Activated CD8-positive, alpha-beta T cell treated with anti-CD3 and anti-CD28 coated beads, Interleukin-2, amount 10 ng/mL, durations not matched to agents 7 days and 5 days (primary cell): Measurements from ENCODE around the gene ATP2A1. TPM values are rescaled to one million over a fixed set of nuclear protein-coding genes. Genes with fewer than 3 reads are reported as not detected.
A peak's percentile ranks its signal among the peaks of the same experiment; 100 is the strongest.

Experiments used
- ATAC-seq: fragments of 150-1000 bp; cut with Tn5 transposase; one replicate; pipeline ENCODE4 v1.10.0; 2021; ENCODE audit warnings: moderate library complexity
- CTCF ChIA-PET: fragments of 350-600 bp; sonication (Branson Sonifier 250); formaldehyde crosslinking; loops from one replicate; lab custom pipeline; 2021; ENCODE audit warnings: antibody characterized with exemption; lab: Charles Lee
- POLR2A ChIA-PET: fragments of 350-600 bp; sonication (Branson Sonifier 250); formaldehyde crosslinking; loops from one replicate; lab custom pipeline; 2021; ENCODE audit warnings: antibody characterized with exemption; lab: Charles Lee
- DNase-seq: peaks from one replicate; pipeline ENCODE4 v3.0.0-alpha.2; 2020
- H3K27ac Mint-ChIP-seq: one replicate; pipeline ENCODE4 v1.8.0; 2021; ENCODE audit warnings: mild to moderate bottlenecking, mixed read lengths
- H3K27me3 Mint-ChIP-seq: one replicate; pipeline ENCODE4 v1.8.0; 2021; ENCODE audit warnings: low read depth, mixed read lengths
- H3K36me3 Mint-ChIP-seq: one replicate; pipeline ENCODE4 v1.8.0; 2021; ENCODE audit warnings: low read depth, mixed read lengths
- H3K4me1 Mint-ChIP-seq: one replicate; pipeline ENCODE4 v1.8.0; 2021; ENCODE audit warnings: low read depth, mixed read lengths
- H3K4me3 Mint-ChIP-seq: one replicate; pipeline ENCODE4 v1.8.0; 2021; ENCODE audit warnings: mild to moderate bottlenecking, mixed read lengths
- H3K9me3 Mint-ChIP-seq: one replicate; pipeline ENCODE4 v1.8.0; 2022; ENCODE audit warnings: mixed read lengths; ENCODE audit not compliant: insufficient read depth
- total RNA-seq, 2 experiments: library from RNA; stranded (reverse); gene quantifications; one replicate each; pipeline ENCODE4 v1.2.3, GENCODE V29; 2021

Gene ATP2A1
- total RNA-seq, 2 experiments from 2014 or later = 1.8 to 2.1 TPM

DNA sequence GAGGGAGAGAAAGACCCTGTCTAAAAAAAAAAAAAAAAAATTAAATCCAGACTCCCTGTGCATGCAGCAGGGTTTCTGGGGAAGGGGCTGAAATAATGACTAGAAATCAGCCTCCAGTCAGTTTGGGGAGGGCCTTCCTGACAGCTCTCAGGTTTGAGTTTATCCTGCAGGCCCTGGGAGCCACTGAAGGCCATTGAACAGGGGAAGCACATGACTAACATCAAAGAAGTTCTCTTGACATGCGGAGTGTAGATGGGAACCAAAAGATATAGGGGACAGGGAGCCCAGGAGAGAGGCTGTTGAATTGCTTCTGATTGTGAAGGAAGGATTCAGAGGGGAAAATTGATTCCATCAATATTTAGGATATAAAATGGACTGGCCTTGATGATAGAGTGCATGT, 49.5 kb downstream of the ATP2A1 start:
- Mint-ChIP-seq H3K27me3 (no peaks in the 10 kb centered on the region), H3K4me1 (peaks cover 35% of the 10 kb centered on the region), H3K27ac (no peak overlapping the region), H3K36me3 (peaks cover 6% of the 10 kb centered on the region), H3K9me3 (no peaks in the 10 kb centered on the region), H3K4me3 (no peak overlapping the region)
- DNase-seq = no peak
- no peak for ATAC-seq
- ChIA-PET CTCF (interaction anchor here (1.0 to 9.0 kb wide), 2 partner anchors 17 to 19 kb away, joined by 3 to 58 read pairs; no protein-coding TSS in a partner anchor), POLR2A (interaction anchor here (0.8 to 1.8 kb wide), 2 partner anchors 65 to 81 kb away, joined by 3 to 4 read pairs; partner anchors contain the start of genes SH2B1 and TUFM)

DNA sequence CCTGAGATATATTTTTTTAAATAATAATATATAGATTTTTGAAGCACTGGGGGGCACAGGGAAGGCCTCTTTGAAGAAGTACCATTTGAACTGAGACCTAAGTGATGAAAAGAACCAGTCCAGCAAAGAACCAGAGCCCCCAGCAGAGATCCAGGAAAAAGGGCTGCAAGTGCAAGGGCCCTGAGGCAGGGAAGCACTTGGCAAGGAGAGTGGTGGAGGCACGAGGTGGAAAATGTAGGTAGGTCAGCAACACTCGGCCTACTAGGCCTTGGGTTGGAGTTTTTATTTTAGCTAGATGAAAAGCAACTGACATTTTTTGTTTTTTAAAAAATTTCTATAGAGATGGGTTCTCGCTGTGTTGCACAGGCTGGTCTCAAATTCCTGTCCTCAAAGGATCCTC, 51.9 kb downstream of the ATP2A1 start:
- Mint-ChIP-seq H3K9me3 (no peaks in the 10 kb centered on the region), H3K4me3 (no peak overlapping the region), H3K36me3 (no peaks in the 10 kb centered on the region), H3K4me1 (peaks cover 29% of the 10 kb centered on the region), H3K27me3 (no peaks in the 10 kb centered on the region), H3K27ac (peak overlapping the region; percentile 77)
- DNase-seq (no peak), ATAC-seq (no peak)
- ChIA-PET CTCF (interaction anchor here (9.0 kb wide), 1 partner anchor 15 kb away, joined by 58 read pairs; no protein-coding TSS in a partner anchor), POLR2A (no interaction called here)

DNA sequence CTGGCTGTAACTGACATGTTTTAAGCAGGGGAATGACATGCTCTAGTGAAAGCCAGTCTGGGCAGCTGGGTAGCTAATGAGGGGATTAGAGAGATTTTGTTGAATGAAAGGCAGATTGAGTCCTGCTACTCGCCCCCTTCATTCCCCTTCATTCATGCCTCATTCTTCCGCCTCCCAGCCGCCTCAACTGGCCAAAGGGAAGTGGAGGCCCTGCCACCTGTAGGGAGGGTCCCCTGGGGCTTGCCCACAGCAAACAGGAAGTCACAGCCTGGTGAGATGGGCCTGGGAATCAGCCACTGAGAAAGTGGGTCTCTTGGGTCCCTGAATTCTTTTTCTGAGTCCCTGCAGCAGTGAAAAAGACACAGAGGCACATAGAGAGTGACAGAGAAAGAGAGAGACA, 52.4 kb downstream of the ATP2A1 start:
- Mint-ChIP-seq H3K27me3 (no peaks in the 10 kb centered on the region), H3K4me1 (peaks cover 32% of the 10 kb centered on the region), H3K4me3 (no peak overlapping the region), H3K36me3 (no peaks in the 10 kb centered on the region), H3K27ac (peak overlapping the region; percentile 77), H3K9me3 (no peaks in the 10 kb centered on the region)
- ATAC-seq (peak; percentile 16), DNase-seq (no peak)
- ChIA-PET POLR2A (no interaction called here), CTCF (interaction anchor here (1.0 to 9.0 kb wide), 2 partner anchors 14 to 57 kb away, joined by 3 to 58 read pairs; no protein-coding TSS in a partner anchor)

DNA sequence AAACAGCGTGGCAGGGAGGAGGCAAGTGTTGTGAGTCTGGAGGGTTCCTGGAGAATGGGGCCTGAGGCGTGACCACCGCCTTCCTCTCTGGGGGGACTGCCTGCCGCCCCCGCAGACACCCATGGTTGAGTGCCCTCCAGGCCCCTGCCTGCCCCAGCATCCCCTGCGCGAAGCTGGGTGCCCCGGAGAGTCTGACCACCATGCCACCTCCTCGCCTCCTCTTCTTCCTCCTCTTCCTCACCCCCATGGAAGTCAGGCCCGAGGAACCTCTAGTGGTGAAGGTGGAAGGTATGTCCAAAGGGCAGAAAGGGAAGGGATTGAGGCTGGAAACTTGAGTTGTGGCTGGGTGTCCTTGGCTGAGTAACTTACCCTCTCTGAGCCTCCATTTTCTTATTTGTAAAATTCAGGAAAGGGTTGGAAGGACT, 53.5 kb downstream of the ATP2A1 start, which contains the start of gene CD19:
TSS of gene CD19 (plus strand) at position 171 of the 425 bp plus-strand sequence. CDS start at position 201, 30 bp downstream.
- H3K27me3 Mint-ChIP-seq = no peaks in the 10 kb centered on the region
- H3K36me3 Mint-ChIP-seq = no peaks in the 10 kb centered on the region
- no peak for DNase-seq
- POLR2A ChIA-PET = no interaction called here
- CTCF ChIA-PET = interaction anchor here (1.0 to 2.8 kb wide), 2 partner anchors 13 to 58 kb away, joined by 3 to 25 read pairs; no protein-coding TSS in a partner anchor
- H3K4me3 Mint-ChIP-seq = no peak within 1 kb of the TSS
- H3K9me3 Mint-ChIP-seq = no peaks in the 10 kb centered on the region
- H3K4me1 Mint-ChIP-seq = peaks cover 34% of the 10 kb centered on the region
- peak within 1 kb of the TSS; percentile 77 for H3K27ac Mint-ChIP-seq
- ATAC-seq = no peak

DNA sequence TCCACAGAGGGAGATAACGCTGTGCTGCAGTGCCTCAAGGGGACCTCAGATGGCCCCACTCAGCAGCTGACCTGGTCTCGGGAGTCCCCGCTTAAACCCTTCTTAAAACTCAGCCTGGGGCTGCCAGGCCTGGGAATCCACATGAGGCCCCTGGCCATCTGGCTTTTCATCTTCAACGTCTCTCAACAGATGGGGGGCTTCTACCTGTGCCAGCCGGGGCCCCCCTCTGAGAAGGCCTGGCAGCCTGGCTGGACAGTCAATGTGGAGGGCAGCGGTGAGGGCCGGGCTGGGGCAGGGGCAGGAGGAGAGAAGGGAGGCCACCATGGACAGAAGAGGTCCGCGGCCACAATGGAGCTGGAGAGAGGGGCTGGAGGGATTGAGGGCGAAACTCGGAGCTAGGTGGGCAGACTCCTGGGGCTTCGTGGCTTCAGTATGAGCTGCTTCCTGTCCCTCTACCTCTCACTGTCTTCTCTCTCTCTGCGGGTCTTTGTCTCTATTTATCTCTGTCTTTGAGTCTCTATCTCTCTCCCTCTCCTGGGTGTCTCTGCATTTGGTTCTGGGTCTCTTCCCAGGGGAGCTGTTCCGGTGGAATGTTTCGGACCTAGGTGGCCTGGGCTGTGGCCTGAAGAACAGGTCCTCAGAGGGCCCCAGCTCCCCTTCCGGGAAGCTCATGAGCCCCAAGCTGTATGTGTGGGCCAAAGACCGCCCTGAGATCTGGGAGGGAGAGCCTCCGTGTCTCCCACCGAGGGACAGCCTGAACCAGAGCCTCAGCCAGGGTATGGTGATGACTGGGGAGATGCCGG, 54.3 kb downstream of the ATP2A1 start:
- no peaks in the 10 kb centered on the region for H3K9me3 Mint-ChIP-seq
- ATAC-seq = no peak
- H3K27ac Mint-ChIP-seq = no peak overlapping the region
- H3K4me3 Mint-ChIP-seq = no peak overlapping the region
- H3K36me3 Mint-ChIP-seq = no peaks in the 10 kb centered on the region
- no peaks in the 10 kb centered on the region for H3K27me3 Mint-ChIP-seq
- ChIA-PET CTCF (interaction anchor here (0.8 to 2.8 kb wide), 2 partner anchors 12 to 15 kb away, joined by 3 to 25 read pairs; no protein-coding TSS in a partner anchor), POLR2A (interaction anchor here (1.0 kb wide), 1 partner anchor 13 kb away, joined by 3 read pairs; no protein-coding TSS in a partner anchor)
- peaks cover 37% of the 10 kb centered on the region for H3K4me1 Mint-ChIP-seq
- DNase-seq = no peak

DNA sequence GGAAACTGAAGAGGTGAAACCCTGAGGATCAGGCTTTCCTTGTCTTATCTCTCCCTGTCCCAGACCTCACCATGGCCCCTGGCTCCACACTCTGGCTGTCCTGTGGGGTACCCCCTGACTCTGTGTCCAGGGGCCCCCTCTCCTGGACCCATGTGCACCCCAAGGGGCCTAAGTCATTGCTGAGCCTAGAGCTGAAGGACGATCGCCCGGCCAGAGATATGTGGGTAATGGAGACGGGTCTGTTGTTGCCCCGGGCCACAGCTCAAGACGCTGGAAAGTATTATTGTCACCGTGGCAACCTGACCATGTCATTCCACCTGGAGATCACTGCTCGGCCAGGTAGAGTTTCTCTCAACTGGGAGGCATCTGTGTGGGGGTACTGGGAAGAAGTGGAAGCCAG, 54.9 kb downstream of the ATP2A1 start:
- ChIA-PET POLR2A (interaction anchor here (1.0 kb wide), 1 partner anchor 12 kb away, joined by 3 read pairs; no protein-coding TSS in a partner anchor), CTCF (interaction anchor here (0.8 to 2.8 kb wide), 2 partner anchors 12 to 14 kb away, joined by 3 to 25 read pairs; no protein-coding TSS in a partner anchor)
- Mint-ChIP-seq H3K4me3 (no peak overlapping the region), H3K9me3 (no peaks in the 10 kb centered on the region), H3K27me3 (no peaks in the 10 kb centered on the region), H3K4me1 (peaks cover 37% of the 10 kb centered on the region), H3K36me3 (no peaks in the 10 kb centered on the region), H3K27ac (no peak overlapping the region)
- DNase-seq = no peak
- ATAC-seq = no peak

DNA sequence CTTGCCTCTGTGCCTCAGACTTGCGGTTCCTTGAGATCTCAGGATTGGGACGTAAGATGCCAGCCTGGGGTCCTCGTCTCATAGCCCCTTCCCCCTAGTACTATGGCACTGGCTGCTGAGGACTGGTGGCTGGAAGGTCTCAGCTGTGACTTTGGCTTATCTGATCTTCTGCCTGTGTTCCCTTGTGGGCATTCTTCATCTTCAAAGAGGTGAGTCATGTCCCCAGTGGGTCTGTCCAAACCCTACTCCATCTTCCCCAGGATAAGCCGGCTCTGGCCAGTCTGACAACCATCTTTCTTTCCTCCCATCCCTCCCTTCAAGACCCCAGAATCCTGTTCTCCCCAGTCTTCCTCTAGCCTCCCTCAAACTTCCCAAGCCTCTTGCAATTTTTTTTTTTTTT, 57.1 kb downstream of the ATP2A1 start:
- no peaks in the 10 kb centered on the region for H3K36me3 Mint-ChIP-seq

DNA sequence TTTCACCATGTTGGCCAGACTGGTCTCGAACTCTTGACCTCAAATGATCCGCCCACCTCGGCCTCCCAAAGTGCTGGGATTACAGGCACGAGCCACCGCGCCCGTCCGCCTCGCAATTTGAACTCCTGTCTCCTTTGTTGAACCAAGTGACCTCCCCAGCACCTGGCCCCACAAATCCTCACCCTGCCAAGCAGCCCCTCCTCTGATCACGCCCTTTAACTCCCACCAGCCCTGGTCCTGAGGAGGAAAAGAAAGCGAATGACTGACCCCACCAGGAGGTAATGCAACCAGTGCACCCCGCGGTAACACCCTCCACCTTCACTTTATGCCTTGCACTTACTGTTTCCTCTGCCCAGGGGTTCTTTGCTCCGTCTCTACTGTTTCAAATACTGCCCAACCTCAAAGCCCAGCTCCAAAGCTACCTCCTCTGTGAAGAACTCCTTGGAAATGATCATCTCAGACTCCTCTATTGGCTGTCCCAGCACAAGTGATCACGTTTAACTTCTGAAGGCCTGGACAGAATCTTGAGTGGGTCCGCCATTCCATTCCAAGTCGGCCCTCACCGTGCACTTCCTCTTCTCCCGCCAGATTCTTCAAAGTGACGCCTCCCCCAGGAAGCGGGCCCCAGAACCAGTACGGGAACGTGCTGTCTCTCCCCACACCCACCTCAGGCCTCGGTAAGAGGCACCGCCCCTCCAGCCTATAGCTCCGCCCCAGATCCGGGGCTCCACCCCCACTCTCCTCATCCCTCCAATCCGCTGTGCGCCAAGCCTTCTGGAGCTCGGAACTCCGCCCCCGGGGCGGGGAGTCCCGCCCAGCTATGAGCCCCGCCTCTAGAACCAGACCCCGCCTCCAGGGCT, 57.9 kb downstream of the ATP2A1 start:
- ATAC-seq = peak; percentile 99
- no peaks in the 10 kb centered on the region for H3K36me3 Mint-ChIP-seq
- H3K4me3 Mint-ChIP-seq = peak overlapping the region; percentile 60
- H3K9me3 Mint-ChIP-seq = no peaks in the 10 kb centered on the region
- peak; percentile 88 for DNase-seq
- H3K27ac Mint-ChIP-seq = peak overlapping the region; percentile 23
- ChIA-PET CTCF (interaction anchor here (0.7 to 3.1 kb wide), 5 partner anchors 9 to 56 kb away, joined by 3 to 49 read pairs (median 3); partner anchors contain the start of gene RABEP2), POLR2A (interaction anchor here (0.7 to 1.4 kb wide), 3 partner anchors 11 to 114 kb away, joined by 3 read pairs; partner anchors contain the start of genes ATXN2L and RABEP2)
- no peaks in the 10 kb centered on the region for H3K27me3 Mint-ChIP-seq
- H3K4me1 Mint-ChIP-seq = peaks cover 26% of the 10 kb centered on the region

More for the DNA sequence above, 57.1 kb downstream of the ATP2A1 start:
- POLR2A ChIA-PET = interaction anchor here (0.6 to 1.0 kb wide), 2 partner anchors 8 to 10 kb away, joined by 3 read pairs; partner anchors contain the start of gene RABEP2
- peaks cover 34% of the 10 kb centered on the region for H3K4me1 Mint-ChIP-seq
- H3K9me3 Mint-ChIP-seq = no peaks in the 10 kb centered on the region
- H3K27me3 Mint-ChIP-seq = no peaks in the 10 kb centered on the region
- H3K27ac Mint-ChIP-seq = peak overlapping the region; percentile 22
- H3K4me3 Mint-ChIP-seq = peak overlapping the region; percentile 16
- ATAC-seq (no peak), DNase-seq (no peak)
- CTCF ChIA-PET = interaction anchor here (3.1 kb wide), 1 partner anchor 10 kb away, joined by 49 read pairs; no protein-coding TSS in a partner anchor

DNA sequence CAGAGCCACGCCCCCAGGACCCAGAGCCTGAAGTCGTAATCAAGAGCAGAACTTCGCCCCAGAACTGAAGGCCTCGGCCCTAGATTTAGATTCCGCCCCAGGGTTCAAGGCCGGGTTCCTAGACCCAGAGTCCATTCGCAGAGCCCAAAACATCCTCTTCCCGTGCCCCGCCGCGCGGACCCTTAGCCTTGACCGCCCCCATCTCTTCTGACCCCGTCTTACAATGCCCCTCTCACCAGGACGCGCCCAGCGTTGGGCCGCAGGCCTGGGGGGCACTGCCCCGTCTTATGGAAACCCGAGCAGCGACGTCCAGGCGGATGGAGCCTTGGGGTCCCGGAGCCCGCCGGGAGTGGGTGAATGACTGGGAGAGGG, 58.5 kb downstream of the ATP2A1 start:
- peaks cover 25% of the 10 kb centered on the region for H3K4me1 Mint-ChIP-seq
- peak overlapping the region; percentile 60 for H3K4me3 Mint-ChIP-seq
- peak overlapping the region; percentile 20 for H3K27ac Mint-ChIP-seq
- ChIA-PET CTCF (interaction anchor here (0.7 to 3.1 kb wide), 5 partner anchors 8 to 56 kb away, joined by 3 to 49 read pairs (median 3); partner anchors contain the start of gene RABEP2), POLR2A (interaction anchor here (1.4 kb wide), 1 partner anchor 114 kb away, joined by 3 read pairs; the partner anchor contains the start of gene ATXN2L)
- H3K9me3 Mint-ChIP-seq = no peaks in the 10 kb centered on the region
- DNase-seq = no peak
- H3K27me3 Mint-ChIP-seq = no peaks in the 10 kb centered on the region
- H3K36me3 Mint-ChIP-seq = no peaks in the 10 kb centered on the region
- no peak for ATAC-seq

DNA sequence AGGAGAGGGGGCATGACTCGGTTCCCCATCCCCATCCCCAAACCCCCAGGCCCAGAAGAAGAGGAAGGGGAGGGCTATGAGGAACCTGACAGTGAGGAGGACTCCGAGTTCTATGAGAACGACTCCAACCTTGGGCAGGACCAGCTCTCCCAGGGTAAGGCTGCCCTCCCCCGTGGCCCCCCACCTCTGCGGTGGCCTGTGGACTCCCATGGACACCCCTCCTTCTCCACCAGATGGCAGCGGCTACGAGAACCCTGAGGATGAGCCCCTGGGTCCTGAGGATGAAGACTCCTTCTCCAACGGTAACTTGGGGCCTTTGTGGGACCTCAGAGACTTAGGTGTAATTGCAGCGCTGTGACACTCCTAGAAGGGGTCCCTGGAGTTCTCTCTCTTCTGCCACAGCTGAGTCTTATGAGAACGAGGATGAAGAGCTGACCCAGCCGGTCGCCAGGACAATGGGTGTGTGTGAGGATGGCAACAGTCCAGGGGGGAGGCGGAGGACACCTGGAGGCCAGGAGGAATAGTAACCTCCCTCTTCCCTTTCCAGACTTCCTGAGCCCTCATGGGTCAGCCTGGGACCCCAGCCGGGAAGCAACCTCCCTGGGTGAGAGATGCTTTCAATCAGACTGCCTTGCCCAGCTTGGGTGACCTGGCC, 59.1 kb downstream of the ATP2A1 start:
- peaks cover 25% of the 10 kb centered on the region for H3K4me1 Mint-ChIP-seq
- no peaks in the 10 kb centered on the region for H3K9me3 Mint-ChIP-seq
- no peaks in the 10 kb centered on the region for H3K36me3 Mint-ChIP-seq
- POLR2A ChIA-PET = no interaction called here
- H3K4me3 Mint-ChIP-seq = no peak overlapping the region
- no peaks in the 10 kb centered on the region for H3K27me3 Mint-ChIP-seq
- CTCF ChIA-PET = interaction anchor here (2.5 to 3.1 kb wide), 2 partner anchors 8 to 11 kb away, joined by 13 to 49 read pairs; partner anchors contain the start of gene RABEP2
- no peak for DNase-seq
- ATAC-seq = no peak
- no peak overlapping the region for H3K27ac Mint-ChIP-seq
